Measurements from ENCODE around the gene RAPGEF3.

GRCh38 chr12:47712171-47712570, 46.5 kb downstream of the RAPGEF3 start:
- no peak for TF ChIP-seq POLR2A (IDR thresholded peaks at IDR 0.05; ENCODE audit: low read length)
- TF ChIP-seq GATA1 (IDR thresholded peaks at IDR 0.05; ENCODE audit: low read depth, low read length) = no peak

Measured in erythroblast (primary cell).